Fibroblast of pulmonary artery (primary cell): ENCODE results near the gene SPARCL1.

ENCODE experiments used
- DNase-seq: peaks from one replicate; pipeline ENCODE4 v3.0.0-alpha.2; 2010; ENCODE audit warnings: low read depth
- H3K4me3 ChIP-seq: replicated peaks from 2 replicates; pipeline ENCODE4 v1.5.1; 2011; ENCODE audit warnings: low read depth, mild to moderate bottlenecking, control low read depth, low read length, moderate library complexity
- TF ChIP-seq, protein P1 (sequence below): IDR thresholded peaks from 2 replicates; pipeline ENCODE4 v1.5.1; 2011; ENCODE audit warnings: mild to moderate bottlenecking, control low read depth, low read length, inconsistent platforms; ENCODE audit errors: missing control alignments

The SPARCL1 gene

DNA sequence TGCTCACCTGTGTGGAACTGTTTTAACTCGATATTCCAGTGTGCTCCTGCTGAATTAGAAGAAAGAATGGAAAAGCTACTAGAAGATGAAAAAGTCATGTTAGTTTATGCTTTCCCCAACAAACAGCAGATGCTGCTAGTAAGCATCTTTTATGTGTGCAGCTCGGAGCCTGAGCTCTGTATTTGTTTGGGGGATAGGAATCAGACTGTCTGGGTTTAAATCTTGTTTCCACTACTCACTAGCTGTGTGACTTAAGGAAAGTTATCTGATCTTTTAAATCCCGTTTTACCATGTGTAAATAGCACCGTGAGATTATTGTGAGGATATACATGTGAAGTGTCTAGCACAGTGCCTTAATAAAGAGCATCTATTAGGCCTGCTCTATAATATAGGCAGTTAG, 24.0 kb upstream of the SPARCL1 start:
- no peak overlapping the region for H3K4me3 ChIP-seq
- no peak for DNase-seq
- TF ChIP-seq, protein P1, sequence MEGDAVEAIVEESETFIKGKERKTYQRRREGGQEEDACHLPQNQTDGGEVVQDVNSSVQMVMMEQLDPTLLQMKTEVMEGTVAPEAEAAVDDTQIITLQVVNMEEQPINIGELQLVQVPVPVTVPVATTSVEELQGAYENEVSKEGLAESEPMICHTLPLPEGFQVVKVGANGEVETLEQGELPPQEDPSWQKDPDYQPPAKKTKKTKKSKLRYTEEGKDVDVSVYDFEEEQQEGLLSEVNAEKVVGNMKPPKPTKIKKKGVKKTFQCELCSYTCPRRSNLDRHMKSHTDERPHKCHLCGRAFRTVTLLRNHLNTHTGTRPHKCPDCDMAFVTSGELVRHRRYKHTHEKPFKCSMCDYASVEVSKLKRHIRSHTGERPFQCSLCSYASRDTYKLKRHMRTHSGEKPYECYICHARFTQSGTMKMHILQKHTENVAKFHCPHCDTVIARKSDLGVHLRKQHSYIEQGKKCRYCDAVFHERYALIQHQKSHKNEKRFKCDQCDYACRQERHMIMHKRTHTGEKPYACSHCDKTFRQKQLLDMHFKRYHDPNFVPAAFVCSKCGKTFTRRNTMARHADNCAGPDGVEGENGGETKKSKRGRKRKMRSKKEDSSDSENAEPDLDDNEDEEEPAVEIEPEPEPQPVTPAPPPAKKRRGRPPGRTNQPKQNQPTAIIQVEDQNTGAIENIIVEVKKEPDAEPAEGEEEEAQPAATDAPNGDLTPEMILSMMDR = no peak

GRCh38 chr4:87551361-87551760, 22.2 kb upstream of the SPARCL1 start:
- DNase-seq = no peak
- TF ChIP-seq, protein P1 = no peak
- no peak overlapping the region for H3K4me3 ChIP-seq

GRCh38 chr4:87547016-87547708, 18.0 kb upstream of the SPARCL1 start:
- no peak overlapping the region for H3K4me3 ChIP-seq
- TF ChIP-seq, protein P1 = no peak
- DNase-seq = no peak

- no peak for DNase-seq
These were observed 15.9 kb upstream of the SPARCL1 start for GRCh38 chr4:87545052-87545451.

GRCh38 chr4:87543835-87544461, 14.8 kb upstream of the SPARCL1 start:
- TF ChIP-seq, protein P1 = peak; percentile 80
- DNase-seq = peak; percentile 83
- H3K4me3 ChIP-seq = no peak overlapping the region

More at GRCh38 chr4:87545052-87545451, 15.9 kb upstream of the SPARCL1 start:
- no peak overlapping the region for H3K4me3 ChIP-seq
- TF ChIP-seq, protein P1 = no peak

DNA sequence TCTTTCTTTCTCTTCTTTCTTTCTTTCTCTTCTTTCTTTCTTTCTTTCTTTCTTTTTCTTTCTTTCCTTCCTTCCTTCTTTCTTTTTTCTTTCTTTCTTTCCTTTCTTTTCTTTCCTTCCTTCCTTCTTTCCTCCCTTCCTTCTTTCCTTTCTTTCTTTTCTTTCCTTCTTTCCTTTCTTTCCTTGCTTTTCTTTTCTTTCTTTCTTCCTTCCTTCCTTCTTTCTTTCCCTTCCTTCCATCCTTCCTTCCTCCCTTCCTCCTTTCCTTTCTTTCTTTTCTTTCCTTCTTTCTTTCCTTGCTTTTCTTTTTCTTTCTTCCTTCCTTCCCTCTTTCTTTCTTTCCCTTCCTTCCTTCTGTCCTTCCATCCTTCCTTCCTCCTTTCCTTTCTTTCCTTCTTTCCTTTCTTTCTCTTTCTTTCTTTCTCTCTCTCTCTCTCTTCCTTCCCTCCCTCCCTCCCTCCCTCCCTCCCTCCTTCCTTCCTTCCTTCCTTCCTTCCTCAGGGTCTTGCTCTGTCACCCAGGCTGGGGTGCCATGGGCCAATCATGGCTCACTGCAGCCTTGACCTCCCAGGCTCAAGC, 13.6 kb upstream of the SPARCL1 start:
- no peak overlapping the region for H3K4me3 ChIP-seq
- no peak for DNase-seq

More for the DNA sequence above, 13.6 kb upstream of the SPARCL1 start:
- TF ChIP-seq, protein P1 = no peak
